ENCODE data around the gene MARF1. TPM values are rescaled to one million over a fixed set of nuclear protein-coding genes. Genes with fewer than 3 reads are reported as not detected.
"Not testable (repeated sequence)": the region's sequence is repeated elsewhere in the genome, so short reads cannot be mapped to it uniquely, and the experiment has no call there.

MARF1 gene
- total and polyA plus RNA-seq, 2 of the 8 experiments (the other 6 are each of a cell fraction or from before 2014, with no cell fraction given), result 5.6 to 31.4 TPM

DNA sequence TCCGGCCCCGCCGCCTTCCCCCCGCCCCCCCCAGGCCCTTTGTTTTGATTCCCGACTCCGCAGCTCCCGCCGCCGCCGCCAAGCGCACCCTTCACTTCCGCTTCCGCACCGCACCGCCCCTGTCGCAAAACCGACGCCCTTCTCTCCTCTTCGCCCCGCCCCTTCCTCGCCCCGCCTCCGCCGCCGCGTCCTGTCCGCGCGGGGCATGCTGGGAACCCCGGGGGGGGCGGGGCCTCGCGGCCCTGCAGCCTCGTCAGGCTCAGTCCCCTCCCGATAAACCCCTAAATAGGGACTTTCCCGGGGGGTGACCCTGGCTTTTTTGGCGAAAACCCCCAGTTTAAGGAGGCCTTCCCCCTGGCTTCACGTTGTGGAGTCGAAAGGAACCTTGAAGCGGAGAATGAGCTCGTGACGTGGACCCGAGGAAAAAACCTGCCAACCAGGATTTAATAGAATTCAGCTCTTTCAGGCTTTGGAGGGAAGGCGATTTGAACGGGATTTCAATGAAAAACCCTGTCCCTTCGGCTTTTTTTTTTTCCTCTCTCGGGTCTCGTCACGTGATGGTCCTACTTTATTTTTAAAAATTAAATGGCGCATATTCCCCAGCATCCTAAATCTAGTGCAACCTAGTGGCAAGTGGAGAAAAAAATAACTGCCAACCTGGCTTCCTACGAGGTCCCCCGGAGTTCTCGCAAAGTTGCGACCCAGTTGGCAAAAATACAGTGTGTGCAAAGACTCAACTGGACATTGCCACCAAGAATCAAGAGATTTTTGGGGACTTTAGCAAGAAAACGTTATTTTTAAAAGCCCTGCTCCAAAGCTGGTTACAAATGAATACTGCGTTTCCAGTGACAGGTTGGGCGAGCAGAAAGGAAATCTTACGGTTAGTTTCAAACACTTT lies at the start of gene MARF1 (continued):
- TF ChIP-seq RFX5 (IDR thresholded peaks at IDR 0.05; ENCODE audit: borderline replicate concordance, low read depth, low read length), result no peak
- TF ChIP-seq RXRA (IDR thresholded peaks at IDR 0.05; ENCODE audit: insufficient read depth, low read depth, low read length), result no peak
- TF ChIP-seq RBBP5 (IDR thresholded peaks at IDR 0.05; ENCODE audit: borderline replicate concordance, low read depth, low read length), result no peak
- TF ChIP-seq SP1 (IDR thresholded peaks at IDR 0.05; ENCODE audit: low read depth, low read length), result no peak
- TF ChIP-seq CHD1 (IDR thresholded peaks at IDR 0.05; ENCODE audit: low read depth, low read length), result no peak
- TF ChIP-seq, protein P1, sequence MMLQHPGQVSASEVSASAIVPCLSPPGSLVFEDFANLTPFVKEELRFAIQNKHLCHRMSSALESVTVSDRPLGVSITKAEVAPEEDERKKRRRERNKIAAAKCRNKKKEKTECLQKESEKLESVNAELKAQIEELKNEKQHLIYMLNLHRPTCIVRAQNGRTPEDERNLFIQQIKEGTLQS (IDR thresholded peaks at IDR 0.05; ENCODE audit: insufficient read depth, low read depth, low read length), result peak; percentile 8; the same call in 1 of the 2 replicates
- no peak for TF ChIP-seq BRCA1 (IDR thresholded peaks at IDR 0.05; ENCODE audit: low read depth, low read length)
- TF ChIP-seq SUZ12 (IDR thresholded peaks at IDR 0.05; ENCODE audit: low read length), result no peak

DNA sequence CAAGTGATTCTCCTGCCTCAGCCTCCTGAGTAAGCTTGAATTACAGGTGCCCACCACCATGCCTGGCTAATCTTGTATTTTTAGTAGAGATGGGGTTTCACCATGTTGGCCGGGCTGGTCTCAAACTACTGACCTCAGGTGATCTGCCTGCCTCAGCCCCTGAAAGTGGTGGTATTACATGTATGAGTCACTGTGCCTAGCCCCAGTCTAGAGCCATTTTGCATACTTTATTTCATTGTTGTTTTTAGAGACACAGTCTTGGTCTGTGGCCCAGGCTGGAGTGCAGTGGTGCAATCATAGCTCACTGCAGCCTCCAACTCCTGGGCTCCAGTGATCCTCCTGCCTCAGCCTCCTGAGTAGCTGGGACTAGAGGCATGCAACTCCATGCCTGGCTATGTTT lies 49.6 kb upstream of the MARF1 start:
- H3K9ac ChIP-seq (replicated peaks in 1 of 4; ENCODE audit: extremely low read depth in 1 of 4, low read depth in 3 of 4, low read length in 3 of 4); H2BK20ac ChIP-seq (ENCODE audit: low read length); H3K9me3 ChIP-seq (ENCODE audit: insufficient read depth in 2 of 2, low read depth in 1 of 2, low read length in 1 of 2); FAIRE-seq; H2AFZ ChIP-seq (ENCODE audit: low read length); H2BK120ac ChIP-seq (replicated peaks; ENCODE audit: low read depth, low read length); H3K4ac ChIP-seq (replicated peaks; ENCODE audit: insufficient read length, low read depth, low read length); H4K8ac ChIP-seq (ENCODE audit: extremely low read depth, insufficient read depth, low read length); POLR2A ChIA-PET (ENCODE audit: partially characterized antibody); H3K4me3 ChIP-seq (ENCODE audit: extremely low read depth in 1 of 4, insufficient read depth in 2 of 4, low read depth in 3 of 4, low read length in 4 of 4); H3K27ac ChIP-seq (ENCODE audit: low read depth, low read length); H3K18ac ChIP-seq (ENCODE audit: extremely low read depth, low read length); H3K79me2 ChIP-seq (ENCODE audit: control insufficient read depth in 1 of 2, insufficient read depth in 2 of 2, low read length in 2 of 2); H4K91ac ChIP-seq (replicated peaks; ENCODE audit: insufficient read length, low read length); H3K27me3 ChIP-seq (replicated peaks in 1 of 4; ENCODE audit: control insufficient read depth in 3 of 4, extremely low read depth in 1 of 4, insufficient read depth in 3 of 4, low read length in 3 of 4); H3K14ac ChIP-seq (ENCODE audit: insufficient read length); H3K23ac ChIP-seq (ENCODE audit: insufficient read length); H3K23me2 ChIP-seq (ENCODE audit: low read depth, low read length); H2BK15ac ChIP-seq (ENCODE audit: low read length); H2BK12ac ChIP-seq (ENCODE audit: low read depth, low read length); H3K79me1 ChIP-seq (ENCODE audit: low read depth, low read length); H4K20me1 ChIP-seq (replicated peaks in 1 of 2; ENCODE audit: control insufficient read depth in 1 of 2, insufficient read depth in 2 of 2, low read length in 2 of 2); H4K5ac ChIP-seq (ENCODE audit: insufficient read length, low read depth, low read length); H2BK5ac ChIP-seq (ENCODE audit: low read depth, low read length); DNase-seq (ENCODE audit: low read depth in 1 of 2, low spot score in 2 of 2); H3K56ac ChIP-seq (replicated peaks; ENCODE audit: insufficient read length, low read depth, low read length); H3K4me2 ChIP-seq (ENCODE audit: insufficient read depth in 1 of 2, low read depth in 2 of 2, low read length in 2 of 2); H2AK5ac ChIP-seq (ENCODE audit: low read depth, low read length); H3K4me1 ChIP-seq (replicated peaks in 1 of 4; ENCODE audit: control insufficient read depth in 3 of 4, insufficient read depth in 4 of 4, low read length in 3 of 4): not testable (repeated sequence)
- H3K36me3 ChIP-seq (ENCODE audit: control insufficient read depth in 2 of 4, insufficient read depth in 4 of 4, low read length in 3 of 4), result peaks cover 5 to 27% (median 18%) of the 10 kb centered on the region in 4 experiments
- WGBS, 2 experiments (ENCODE audit: extremely low coverage in 1 of 2, insufficient coverage in 1 of 2, insufficient read length in 1 of 2, insufficient replicate concordance in 2 of 2, low coverage in 1 of 2, low lambda C conversion rate in 2 of 2, missing lambda C conversion rate in 1 of 2), result 90% methylated on average over 1 of the region's 1 CpG; no CpG with 5 or more reads in 1 of the 2 experiments
- CTCF ChIA-PET (ENCODE audit: partially characterized antibody), result interaction anchor here (1.0 to 5.0 kb wide), 4 partner anchors 9 to 51 kb away, joined by 3 to 23 read pairs (median 10); no protein-coding TSS in a partner anchor

All from H1 (cell line).